K562 (cell line): Measurements from ENCODE around the gene NCAPD2. TPM values are rescaled to one million over a fixed set of nuclear protein-coding genes. Genes with fewer than 3 reads are reported as not detected.
A peak's percentile ranks its signal among the peaks of the same experiment; 100 is the strongest.

Experiments
- CHAMP1 ChIP-seq: fragments of 450-650 bp; IDR thresholded peaks from 2 replicates; pipeline ENCODE4 v1.6.1; 2016; ENCODE audit warnings: mild to moderate bottlenecking
- CHD7 ChIP-seq: fragments of 200-600 bp; sonication (generic); IDR thresholded peaks from one replicate; pipeline ENCODE4 v1.6.1; 2012; ENCODE audit warnings: mild to moderate bottlenecking, low read depth, low read length, inconsistent platforms
- EHMT2 ChIP-seq: fragments of 450-650 bp; IDR thresholded peaks from 2 replicates; pipeline ENCODE4 v1.6.1; 2018; ENCODE audit warnings: antibody characterized with exemption
- ELF1 ChIP-seq: fragments of 200-800 bp; sonication (Bioruptor generic); IDR thresholded peaks from 2 replicates; pipeline ENCODE4 v1.6.1; 2016; ENCODE audit warnings: missing genetic modification characterization, missing compliant biosample characterization
- GABPA ChIP-seq: fragments of 200-800 bp; sonication (Bioruptor generic); conservative IDR thresholded peaks from 2 replicates; pipeline ENCODE4 v1.6.1; 2016; ENCODE audit warnings: low read depth, missing genetic modification characterization, missing compliant biosample characterization
- HMGN3 ChIP-seq: IDR thresholded peaks from 2 replicates; pipeline ENCODE4 v1.6.1; 2011; ENCODE audit warnings: borderline replicate concordance, low read depth, mild to moderate bottlenecking, mixed read lengths, low read length; ENCODE audit not compliant: insufficient read length; ENCODE audit errors: extremely low read depth
- IFI16 ChIP-seq: fragments of 250-450 bp; sonication (Bioruptor Pico); IDR thresholded peaks from 2 replicates; pipeline ENCODE4 v2.1.2; 2022; ENCODE audit warnings: mild to moderate bottlenecking, inconsistent platforms
- RAD51 ChIP-seq: fragments of 450-650 bp; IDR thresholded peaks from 2 replicates; pipeline ENCODE4 v1.7.1; 2016; ENCODE audit warnings: low read depth, mild to moderate bottlenecking, borderline replicate concordance
- SRSF9 ChIP-seq: fragments of 200-400 bp; formaldehyde crosslinking; IDR thresholded peaks from 2 replicates; pipeline ENCODE4 v1.6.1; 2017; ENCODE audit warnings: low read depth, low read length, borderline replicate concordance
- ZBED1 ChIP-seq: IDR thresholded peaks from 2 replicates; pipeline ENCODE4 v1.6.1; 2014
- ZBTB34 ChIP-seq: fragments of 250-450 bp; sonication (Bioruptor Pico); IDR thresholded peaks from 2 replicates; pipeline ENCODE4 v1.8.0; 2021; ENCODE audit warnings: mild to moderate bottlenecking, moderate library complexity
- polyA plus RNA-seq, 8 experiments: library from polyadenylated mRNA; depleted of rRNA in 4 of 8; stranded (reverse) in 5 of 8; unstranded in 3 of 8; fragments of >200 nt; fragmentation: Nextera tagmentation in 2 of 8; fragmentation: Illumina TruSeq in 1 of 8; extraction: Ambion mirVana in 2 of 8; extraction: Trizol in 1 of 8; gene quantifications; 2 replicates each; pipeline versions ENCODE4 v1.2.1 to v1.2.3, GENCODE V29; 2011 to 2014; ENCODE audit warnings: inconsistent platforms in 1 of 8, missing spikeins in 1 of 8
- total RNA-seq, 7 experiments: library from RNA; depleted of rRNA in 6 of 7; stranded (reverse); fragments of >200 nt in 6 of 7; fragmentation: Illumina TruSeq in 2 of 7; extraction: Trizol in 2 of 7; gene quantifications; 2 replicates each; pipeline versions ENCODE4 v1.2.1 to v1.2.3, GENCODE V29; 2011 to 2021; ENCODE audit warnings: low replicate concordance in 1 of 7

Gene NCAPD2
- total and polyA plus RNA-seq, 9 of the 15 experiments (the other 6 are each of a cell fraction or from before 2014, with no cell fraction given): 16.9 to 93.7 (median 68.3) TPM

GRCh38 chr12:6492838-6493496, 935 bp upstream of the NCAPD2 start, which contains the start of gene MRPL51 (continued):
- TF ChIP-seq CHD7 (no peak), SRSF9 (no peak), HMGN3 (peak; percentile 57), ZBTB34 (CRISPR knock-in tag) (no peak), EHMT2 (peak; percentile 84; the same call in 1 of the 2 replicates), GABPA (peak; percentile 98), ELF1 (tag) (peak; percentile 78; the same call in 1 of the 2 replicates), ZBED1 (no peak), CHAMP1 (no peak), IFI16 (CRISPR knock-in tag) (no peak), RAD51 (no peak)
